ENCODE data around the gene LMBR1.
"Not testable (repeated sequence)": the region's sequence is repeated elsewhere in the genome, so short reads cannot be mapped to it uniquely, and the experiment has no call there.

Gene LMBR1

DNA sequence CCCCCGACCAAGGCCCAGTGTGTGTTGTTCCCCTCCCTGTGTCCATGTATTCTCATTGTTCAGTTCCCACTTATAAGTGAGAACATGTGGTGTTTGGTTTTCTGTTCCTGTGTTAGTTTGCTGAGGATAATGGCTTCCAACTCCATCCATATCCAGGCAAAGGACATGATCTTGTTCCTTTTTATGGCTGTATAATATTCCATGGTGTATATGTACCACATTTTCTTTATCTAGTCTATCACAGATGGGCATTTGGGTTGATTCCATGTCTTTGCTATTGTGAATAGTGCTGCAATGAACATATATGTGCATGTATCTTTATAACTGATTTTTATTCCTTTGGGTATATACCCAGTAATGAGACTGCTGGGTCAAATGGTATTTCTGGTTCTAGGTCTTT is 191.2 kb downstream of the LMBR1 start:
- H3K4me1 ChIP-seq (ENCODE audit: control insufficient read depth, low read depth, low read length); H3K4me3 ChIP-seq (ENCODE audit: low read length); H3K9ac ChIP-seq (ENCODE audit: low read length); H3K9me3 ChIP-seq (ENCODE audit: control insufficient read depth, low read depth, low read length); H3K27ac ChIP-seq (ENCODE audit: low read length); H3K36me3 ChIP-seq (ENCODE audit: control insufficient read depth, low read depth, low read length); H3K27me3 ChIP-seq (ENCODE audit: control insufficient read depth, insufficient read depth, low read length): not testable (repeated sequence)

DNA sequence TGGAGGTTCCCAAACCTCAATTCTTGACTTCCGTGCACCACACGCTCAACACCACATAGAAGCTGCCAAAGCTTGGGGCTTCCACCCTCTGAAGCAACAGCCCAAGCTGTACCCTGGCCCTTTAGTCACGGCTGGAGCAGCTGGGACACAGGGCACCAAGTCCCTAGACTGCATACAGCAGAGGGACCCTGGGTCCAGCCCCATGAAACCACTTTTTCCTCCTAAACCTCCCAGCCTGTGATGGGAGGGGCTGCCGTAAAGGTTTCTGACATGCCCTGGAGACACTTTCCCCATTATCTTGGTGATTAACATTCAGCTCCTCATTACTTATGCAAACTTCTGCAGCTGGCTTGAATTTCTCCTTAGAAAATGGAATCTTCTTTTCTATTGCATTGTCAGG is 194.5 kb downstream of the LMBR1 start:
- not testable (repeated sequence) for H3K9ac ChIP-seq (ENCODE audit: low read length); H3K36me3 ChIP-seq (ENCODE audit: control insufficient read depth, low read depth, low read length); H3K9me3 ChIP-seq (ENCODE audit: control insufficient read depth, low read depth, low read length); H3K4me1 ChIP-seq (ENCODE audit: control insufficient read depth, low read depth, low read length); H3K4me3 ChIP-seq (ENCODE audit: low read length); H3K27ac ChIP-seq (ENCODE audit: low read length); H3K27me3 ChIP-seq (ENCODE audit: control insufficient read depth, insufficient read depth, low read length)

DNA sequence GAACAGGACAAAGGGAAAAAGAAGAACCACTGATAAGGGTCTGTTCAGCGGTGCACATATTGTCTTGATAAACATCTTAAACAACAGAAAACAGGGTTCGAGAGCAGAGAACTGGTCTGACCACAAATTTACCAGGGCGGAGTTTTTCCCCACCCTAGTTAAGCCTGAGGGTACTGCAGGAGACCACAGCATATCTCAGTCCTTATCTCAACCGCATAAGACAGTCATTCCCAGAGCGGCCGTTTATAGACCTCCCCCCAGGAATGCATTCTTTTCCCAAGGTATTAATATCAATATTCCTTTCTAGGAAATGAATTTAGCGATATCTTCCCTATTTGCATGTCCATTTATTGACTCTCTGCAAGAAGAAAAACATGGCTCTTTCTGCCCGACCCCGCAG is 195.7 kb downstream of the LMBR1 start:
- H3K4me3 ChIP-seq (ENCODE audit: low read length); H3K4me1 ChIP-seq (ENCODE audit: control insufficient read depth, low read depth, low read length); H3K27me3 ChIP-seq (ENCODE audit: control insufficient read depth, insufficient read depth, low read length); H3K9ac ChIP-seq (ENCODE audit: low read length); H3K9me3 ChIP-seq (ENCODE audit: control insufficient read depth, low read depth, low read length); H3K36me3 ChIP-seq (ENCODE audit: control insufficient read depth, low read depth, low read length); H3K27ac ChIP-seq (ENCODE audit: low read length): not testable (repeated sequence)

DNA sequence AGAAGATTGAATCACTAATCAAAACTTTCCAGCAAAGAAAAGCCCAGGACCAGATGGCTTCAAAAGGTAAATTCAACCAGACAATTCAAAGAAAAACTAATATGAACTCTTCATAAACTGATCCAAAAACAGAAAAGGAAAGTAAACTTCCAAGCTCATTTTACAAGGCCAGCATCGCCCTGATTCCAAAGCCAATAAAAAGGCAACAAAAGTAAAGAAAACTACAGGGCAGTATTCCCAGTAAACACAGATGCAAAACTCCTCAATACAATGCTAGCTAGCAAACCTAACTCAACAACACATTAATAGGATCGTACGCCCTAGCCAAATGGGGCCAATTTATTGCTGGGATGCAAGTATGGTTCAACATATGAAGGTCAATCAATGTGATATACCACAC is 199.4 kb downstream of the LMBR1 start:
- H3K4me3 ChIP-seq (ENCODE audit: low read length), result no peak overlapping the region
- H3K27ac ChIP-seq (ENCODE audit: low read length), result no peak overlapping the region
- H3K9me3 ChIP-seq (ENCODE audit: control insufficient read depth, low read depth, low read length), result peaks cover 8% of the 10 kb centered on the region
- H3K36me3 ChIP-seq (ENCODE audit: control insufficient read depth, low read depth, low read length), result no peaks in the 10 kb centered on the region
- H3K4me1 ChIP-seq (ENCODE audit: control insufficient read depth, low read depth, low read length), result no peaks in the 10 kb centered on the region
- H3K9ac ChIP-seq (ENCODE audit: low read length), result no peak overlapping the region
- no peaks in the 10 kb centered on the region for H3K27me3 ChIP-seq (ENCODE audit: control insufficient read depth, insufficient read depth, low read length)

DNA sequence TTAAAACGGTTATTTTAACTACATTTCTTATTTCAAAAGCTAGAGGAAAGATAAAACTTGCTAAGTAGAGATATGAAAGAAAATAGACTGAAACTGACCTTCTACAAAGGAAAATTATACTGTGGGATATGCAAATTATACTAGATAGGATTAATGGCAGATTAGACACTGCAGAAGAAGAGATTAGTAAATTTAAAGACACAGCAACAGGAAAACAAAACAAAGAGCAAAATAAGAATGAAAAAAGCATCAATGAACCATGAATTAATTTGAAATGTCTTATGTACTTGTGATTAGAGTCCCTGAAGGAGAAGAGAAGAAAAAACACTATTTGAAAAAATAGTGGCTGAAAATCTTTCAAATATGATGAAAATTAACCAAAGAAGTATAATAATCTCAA is 200.1 kb downstream of the LMBR1 start:
- H3K9ac ChIP-seq (ENCODE audit: low read length), result no peak overlapping the region
- H3K27me3 ChIP-seq (ENCODE audit: control insufficient read depth, insufficient read depth, low read length), result no peaks in the 10 kb centered on the region
- no peaks in the 10 kb centered on the region for H3K36me3 ChIP-seq (ENCODE audit: control insufficient read depth, low read depth, low read length)
- peaks cover 2% of the 10 kb centered on the region for H3K9me3 ChIP-seq (ENCODE audit: control insufficient read depth, low read depth, low read length)
- no peaks in the 10 kb centered on the region for H3K4me1 ChIP-seq (ENCODE audit: control insufficient read depth, low read depth, low read length)
- H3K4me3 ChIP-seq (ENCODE audit: low read length), result no peak overlapping the region
- H3K27ac ChIP-seq (ENCODE audit: low read length), result no peak overlapping the region

DNA sequence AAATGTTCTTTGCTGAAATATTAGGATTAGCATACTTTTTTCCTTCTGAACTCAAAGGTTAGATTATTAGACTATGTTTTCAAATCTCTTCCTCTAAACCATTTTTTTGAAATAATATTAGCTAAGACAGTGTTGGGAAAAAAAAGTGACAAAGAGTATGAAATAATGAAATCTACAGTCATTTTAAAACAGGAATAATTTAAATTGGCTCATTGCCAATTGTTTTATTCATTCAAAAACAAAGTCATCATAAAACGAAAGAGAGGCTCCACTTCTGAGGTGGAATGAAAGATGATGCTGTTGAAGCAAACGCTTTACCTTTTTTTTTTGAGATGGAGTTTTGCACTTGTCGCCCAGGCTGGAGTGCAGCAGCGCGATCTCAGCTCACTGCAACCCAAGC is 201.2 kb downstream of the LMBR1 start:
- no peaks in the 10 kb centered on the region for H3K4me1 ChIP-seq (ENCODE audit: control insufficient read depth, low read depth, low read length)
- no peak overlapping the region for H3K4me3 ChIP-seq (ENCODE audit: low read length)
- H3K27ac ChIP-seq (ENCODE audit: low read length), result no peak overlapping the region
- no peak overlapping the region for H3K9ac ChIP-seq (ENCODE audit: low read length)
- no peaks in the 10 kb centered on the region for H3K36me3 ChIP-seq (ENCODE audit: control insufficient read depth, low read depth, low read length)
- no peaks in the 10 kb centered on the region for H3K9me3 ChIP-seq (ENCODE audit: control insufficient read depth, low read depth, low read length)
- H3K27me3 ChIP-seq (ENCODE audit: control insufficient read depth, insufficient read depth, low read length), result no peaks in the 10 kb centered on the region

DNA sequence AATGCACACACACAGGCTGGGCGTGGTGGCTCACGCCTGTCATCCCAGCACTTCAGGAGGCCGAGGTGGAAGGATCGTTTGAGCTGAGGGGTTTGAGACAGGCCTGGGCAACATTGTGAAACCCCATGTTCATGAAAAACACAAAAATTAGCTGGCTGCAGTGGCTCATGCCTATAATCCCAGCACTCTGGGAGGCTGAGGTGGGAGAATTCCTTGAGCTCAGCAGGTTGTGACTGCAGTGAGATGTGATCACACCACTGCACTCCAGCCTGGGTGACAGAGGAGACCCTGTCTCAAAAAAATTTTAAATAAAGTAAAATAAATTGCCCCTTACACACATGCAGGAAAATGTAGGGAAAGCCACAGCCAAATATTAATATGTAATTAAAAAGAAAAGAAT is 208.3 kb downstream of the LMBR1 start:
- H3K9me3 ChIP-seq (ENCODE audit: control insufficient read depth, low read depth, low read length), result no peaks in the 10 kb centered on the region
- no peak overlapping the region for H3K27ac ChIP-seq (ENCODE audit: low read length)
- no peak overlapping the region for H3K9ac ChIP-seq (ENCODE audit: low read length)
- no peak overlapping the region for H3K4me3 ChIP-seq (ENCODE audit: low read length)
- H3K27me3 ChIP-seq (ENCODE audit: control insufficient read depth, insufficient read depth, low read length), result no peaks in the 10 kb centered on the region
- H3K36me3 ChIP-seq (ENCODE audit: control insufficient read depth, low read depth, low read length), result peaks cover 10% of the 10 kb centered on the region
- no peaks in the 10 kb centered on the region for H3K4me1 ChIP-seq (ENCODE audit: control insufficient read depth, low read depth, low read length)

DNA sequence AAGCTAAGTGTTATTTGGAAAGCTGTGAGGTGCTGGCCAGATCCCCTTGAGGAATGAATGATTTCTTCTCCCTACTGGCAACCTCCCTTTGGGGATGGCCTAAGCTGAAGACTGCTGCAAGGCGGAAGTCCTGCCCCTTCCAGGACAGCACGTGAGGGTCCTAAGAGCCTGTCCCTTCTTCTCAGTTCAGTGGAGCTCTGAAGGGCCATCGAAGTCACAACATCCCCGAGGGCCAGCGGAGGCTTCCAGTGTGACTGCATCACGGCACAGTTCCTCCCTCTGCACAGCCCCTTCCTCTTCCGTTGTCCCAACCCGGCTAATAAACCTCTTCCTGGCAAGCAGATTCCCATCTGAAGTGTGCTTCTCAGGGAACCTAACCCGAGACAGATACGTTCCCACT is 208.7 kb downstream of the LMBR1 start:
- H3K27me3 ChIP-seq (ENCODE audit: control insufficient read depth, insufficient read depth, low read length), result no peaks in the 10 kb centered on the region
- H3K9me3 ChIP-seq (ENCODE audit: control insufficient read depth, low read depth, low read length), result no peaks in the 10 kb centered on the region
- no peaks in the 10 kb centered on the region for H3K4me1 ChIP-seq (ENCODE audit: control insufficient read depth, low read depth, low read length)
- H3K27ac ChIP-seq (ENCODE audit: low read length), result no peak overlapping the region
- H3K9ac ChIP-seq (ENCODE audit: low read length), result no peak overlapping the region
- H3K4me3 ChIP-seq (ENCODE audit: low read length), result no peak overlapping the region
- H3K36me3 ChIP-seq (ENCODE audit: control insufficient read depth, low read depth, low read length), result peaks cover 13% of the 10 kb centered on the region

DNA sequence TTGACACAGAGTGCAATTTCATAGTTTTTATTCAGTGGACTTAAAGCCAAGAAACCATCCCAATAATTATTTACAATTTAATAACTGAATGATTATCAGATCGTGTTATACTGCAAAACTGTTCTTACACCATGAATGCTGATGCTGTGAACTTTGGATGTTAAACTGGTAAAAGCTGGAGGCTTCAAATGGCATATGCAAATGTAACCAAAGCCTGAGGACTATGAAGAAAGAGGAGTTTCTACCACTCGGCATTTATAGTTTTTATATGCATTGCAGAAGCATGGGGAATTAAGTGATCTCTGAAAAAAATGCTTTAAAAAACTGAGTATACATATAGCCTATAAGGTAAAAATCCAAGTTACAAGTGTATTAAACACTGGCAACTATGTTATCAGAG is 210.1 kb downstream of the LMBR1 start:
- H3K27ac ChIP-seq (ENCODE audit: low read length), result no peak overlapping the region

DNA sequence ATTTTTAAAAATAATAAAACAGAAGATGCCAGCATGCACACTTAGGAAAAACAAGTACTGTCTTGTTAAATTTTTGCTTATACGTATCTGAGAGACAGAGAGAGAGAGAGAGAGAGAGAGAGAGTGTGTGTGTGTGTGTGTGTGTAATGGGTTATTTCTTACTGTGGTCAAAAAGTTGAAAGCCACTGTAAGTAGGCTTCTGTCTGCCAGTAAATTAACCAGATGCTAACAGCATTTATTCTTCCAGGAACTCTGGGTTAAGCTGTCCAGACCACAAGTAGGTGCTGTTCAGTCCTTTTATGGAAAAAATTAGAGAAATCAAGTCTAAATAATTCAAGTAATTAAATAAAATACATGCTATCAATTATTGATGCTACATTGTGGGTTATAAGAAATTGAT is 212.7 kb downstream of the LMBR1 start:
- H3K4me3 ChIP-seq (ENCODE audit: low read length), result no peak overlapping the region
- H3K9me3 ChIP-seq (ENCODE audit: control insufficient read depth, low read depth, low read length), result no peaks in the 10 kb centered on the region
- H3K27ac ChIP-seq (ENCODE audit: low read length), result no peak overlapping the region
- H3K36me3 ChIP-seq (ENCODE audit: control insufficient read depth, low read depth, low read length), result peaks cover 15% of the 10 kb centered on the region
- H3K27me3 ChIP-seq (ENCODE audit: control insufficient read depth, insufficient read depth, low read length), result no peaks in the 10 kb centered on the region
- no peak overlapping the region for H3K9ac ChIP-seq (ENCODE audit: low read length)
- no peaks in the 10 kb centered on the region for H3K4me1 ChIP-seq (ENCODE audit: control insufficient read depth, low read depth, low read length)

More for the DNA sequence above, 210.1 kb downstream of the LMBR1 start:
- Histone ChIP-seq H3K9ac (ENCODE audit: low read length) (no peak overlapping the region), H3K4me1 (ENCODE audit: control insufficient read depth, low read depth, low read length) (no peaks in the 10 kb centered on the region), H3K4me3 (ENCODE audit: low read length) (no peak overlapping the region), H3K9me3 (ENCODE audit: control insufficient read depth, low read depth, low read length) (no peaks in the 10 kb centered on the region), H3K36me3 (ENCODE audit: control insufficient read depth, low read depth, low read length) (peaks cover 15% of the 10 kb centered on the region), H3K27me3 (ENCODE audit: control insufficient read depth, insufficient read depth, low read length) (no peaks in the 10 kb centered on the region)

DNA sequence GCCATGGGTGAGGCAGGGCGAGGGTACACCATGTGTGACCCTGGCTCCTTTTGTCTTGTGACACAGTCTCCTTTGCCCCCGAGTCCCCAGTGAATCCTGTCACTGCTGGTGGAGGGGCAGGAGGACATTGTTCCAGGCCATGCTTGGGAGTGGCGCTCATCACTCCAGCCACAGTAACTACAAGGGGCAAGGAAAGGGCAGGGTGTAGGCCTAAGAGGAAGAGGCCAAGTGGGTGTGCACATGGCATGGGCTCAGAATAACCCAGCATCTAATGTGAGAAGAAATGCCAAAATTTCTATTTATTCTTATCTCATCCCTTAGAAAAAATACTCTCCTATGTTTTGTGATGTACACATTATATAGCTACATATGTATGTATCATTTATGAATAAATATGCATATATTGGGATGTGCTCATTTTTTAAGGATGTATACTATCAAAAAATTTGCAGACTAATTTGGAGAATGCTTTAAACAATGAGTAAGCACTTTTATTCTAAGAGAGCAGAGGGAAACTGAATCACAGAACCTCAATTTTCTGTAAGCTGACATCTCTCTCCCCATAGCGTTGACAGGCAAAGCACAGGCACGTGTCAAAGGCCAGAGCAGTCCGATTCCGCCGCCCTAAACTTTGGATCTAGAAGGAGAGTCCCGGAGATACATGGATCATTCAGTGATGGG is 215.5 kb downstream of the LMBR1 start:
- H3K27me3 ChIP-seq (ENCODE audit: control insufficient read depth, insufficient read depth, low read length), result no peaks in the 10 kb centered on the region
- H3K9ac ChIP-seq (ENCODE audit: low read length), result no peak overlapping the region
- no peak overlapping the region for H3K4me3 ChIP-seq (ENCODE audit: low read length)
- no peaks in the 10 kb centered on the region for H3K9me3 ChIP-seq (ENCODE audit: control insufficient read depth, low read depth, low read length)
- H3K36me3 ChIP-seq (ENCODE audit: control insufficient read depth, low read depth, low read length), result peaks cover 6% of the 10 kb centered on the region
- H3K4me1 ChIP-seq (ENCODE audit: control insufficient read depth, low read depth, low read length), result peaks cover 5% of the 10 kb centered on the region
- H3K27ac ChIP-seq (ENCODE audit: low read length), result no peak overlapping the region

DNA sequence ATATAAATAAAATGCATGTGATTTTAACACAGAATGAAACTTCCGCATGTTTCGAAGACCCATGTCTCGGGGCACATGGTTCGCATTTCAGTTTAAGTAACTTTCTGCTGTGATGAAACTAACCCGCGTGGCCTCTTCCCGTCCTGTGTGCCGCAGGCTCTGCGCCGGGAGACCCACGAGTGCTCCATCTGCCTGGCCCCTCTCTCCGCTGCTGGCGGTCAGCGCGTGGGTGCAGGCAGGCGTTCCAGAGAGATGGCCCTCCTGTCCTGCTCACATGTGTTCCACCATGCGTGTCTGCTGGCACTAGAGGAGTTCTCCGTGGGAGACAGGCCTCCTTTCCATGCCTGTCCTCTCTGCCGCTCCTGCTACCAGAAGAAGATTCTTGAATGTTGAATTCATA is 216.7 kb downstream of the LMBR1 start:
- peaks cover 8% of the 10 kb centered on the region for H3K36me3 ChIP-seq (ENCODE audit: control insufficient read depth, low read depth, low read length)
- H3K27ac ChIP-seq (ENCODE audit: low read length), result no peak overlapping the region
- peaks cover 5% of the 10 kb centered on the region for H3K4me1 ChIP-seq (ENCODE audit: control insufficient read depth, low read depth, low read length)
- H3K9me3 ChIP-seq (ENCODE audit: control insufficient read depth, low read depth, low read length), result no peaks in the 10 kb centered on the region
- H3K4me3 ChIP-seq (ENCODE audit: low read length), result no peak overlapping the region
- no peaks in the 10 kb centered on the region for H3K27me3 ChIP-seq (ENCODE audit: control insufficient read depth, insufficient read depth, low read length)
- no peak overlapping the region for H3K9ac ChIP-seq (ENCODE audit: low read length)
